SK-N-MC (cell line): Measurements from ENCODE around the gene OR5D18.

Source experiments
- DNase-seq: peaks from one replicate; pipeline ENCODE4 v3.0.0-alpha.2; 2011; ENCODE audit warnings: low read depth, low spot score
- H3K27ac ChIP-seq: fragments of 200-600 bp; sonication (generic); 2 replicates; pipeline ENCODE4 v1.5.1; 2016; ENCODE audit warnings: mixed run types
- H3K36me3 ChIP-seq: fragments of 200-600 bp; sonication (generic); 2 replicates; pipeline ENCODE4 v1.6.1; 2017; ENCODE audit warnings: antibody characterized with exemption, low read length, mixed read lengths; ENCODE audit not compliant: insufficient read depth
- H3K4me3 ChIP-seq: fragments of 200-600 bp; sonication (generic); 2 replicates; pipeline ENCODE4 v1.5.1; 2016
- H3K9ac ChIP-seq: fragments of 200-600 bp; sonication (generic); 2 replicates; pipeline ENCODE4 v1.8.0; 2017; ENCODE audit warnings: mixed run types, mixed read lengths; ENCODE audit not compliant: insufficient read length
- H3K9me3 ChIP-seq: fragments of 200-600 bp; sonication (generic); 2 replicates; pipeline ENCODE4 v1.6.1; 2017; ENCODE audit warnings: low read depth, mild to moderate bottlenecking, antibody characterized with exemption, low read length, moderate library complexity, mixed read lengths
- EZH2 ChIP-seq: fragments of 200-600 bp; sonication (generic); IDR thresholded peaks from one replicate; pipeline ENCODE4 v1.6.1; 2017; ENCODE audit warnings: antibody characterized with exemption
- FOXP2 ChIP-seq: optimal IDR thresholded peaks from 2 replicates; pipeline ENCODE3; 2011; ENCODE audit warnings: mild to moderate bottlenecking, moderate library complexity; ENCODE audit not compliant: insufficient read depth; ENCODE audit errors: extremely low read length, control extremely low read depth
- POLR2AphosphoS5 ChIP-seq: IDR thresholded peaks from 2 replicates; pipeline ENCODE4 v1.6.1; 2012; ENCODE audit warnings: mild to moderate bottlenecking, low read depth, low read length, borderline replicate concordance

The OR5D18 gene

GRCh38 chr11:55819330-55819729 lies at the start of gene OR5D18:
OR5D18 (plus strand) TSS chr11:55819630; CDS start chr11:55819630, 0 bp downstream.
- Histone ChIP-seq H3K9ac (no peak within 1 kb of the TSS), H3K4me3 (no peak within 1 kb of the TSS), H3K9me3 (no peaks in the 10 kb centered on the region), H3K36me3 (no peaks in the 10 kb centered on the region), H3K27ac (no peak within 1 kb of the TSS)
- no peak for DNase-seq
- TF ChIP-seq POLR2AphosphoS5, result no peak

- no peak for DNase-seq
- Histone ChIP-seq H3K9ac (no peak within 1 kb of the TSS), H3K4me3 (no peak within 1 kb of the TSS), H3K9me3 (no peaks in the 10 kb centered on the region), H3K36me3 (no peaks in the 10 kb centered on the region), H3K27ac (no peak within 1 kb of the TSS)
- no peak for TF ChIP-seq FOXP2
- TF ChIP-seq POLR2AphosphoS5, result no peak
- no peak for TF ChIP-seq EZH2
These were observed 46.3 kb upstream of the OR5D18 start, which contains the start of gene OR5D13 for GRCh38 chr11:55773138-55773537. OR5D13 (plus strand) TSS chr11:55773438; CDS start chr11:55773438, 0 bp downstream.

GRCh38 chr11:55791606-55792005 lies 27.8 kb upstream of the OR5D18 start:
- H3K9me3 ChIP-seq, result no peaks in the 10 kb centered on the region
- no peak overlapping the region for H3K27ac ChIP-seq

GRCh38 chr11:55793321-55793720 lies 26.1 kb upstream of the OR5D18 start:
- H3K4me3 ChIP-seq, result no peak overlapping the region
- no peaks in the 10 kb centered on the region for H3K9me3 ChIP-seq
- no peak for DNase-seq
- H3K27ac ChIP-seq, result no peak overlapping the region
- no peak overlapping the region for H3K9ac ChIP-seq
- H3K36me3 ChIP-seq, result no peaks in the 10 kb centered on the region
- no peak for TF ChIP-seq EZH2
- no peak for TF ChIP-seq POLR2AphosphoS5
- no peak for TF ChIP-seq FOXP2

More at GRCh38 chr11:55791606-55792005, 27.8 kb upstream of the OR5D18 start:
- Histone ChIP-seq H3K36me3 (no peaks in the 10 kb centered on the region), H3K9ac (no peak overlapping the region), H3K4me3 (no peak overlapping the region)
- DNase-seq, result no peak
- TF ChIP-seq EZH2 (no peak), FOXP2 (no peak), POLR2AphosphoS5 (no peak)

- Histone ChIP-seq H3K9ac (no peak within 1 kb of the TSS), H3K9me3 (no peaks in the 10 kb centered on the region)
These were observed 24.2 kb upstream of the OR5D18 start, which contains the start of gene OR5D14 for GRCh38 chr11:55795256-55795655. OR5D14 (plus strand) TSS chr11:55795556; CDS start chr11:55795556, 0 bp downstream.

GRCh38 chr11:55806248-55806647 lies 13.2 kb upstream of the OR5D18 start:
- no peak overlapping the region for H3K9ac ChIP-seq
- H3K27ac ChIP-seq, result no peak overlapping the region
- H3K4me3 ChIP-seq, result no peak overlapping the region
- H3K36me3 ChIP-seq, result no peaks in the 10 kb centered on the region
- TF ChIP-seq POLR2AphosphoS5 (no peak), EZH2 (no peak), FOXP2 (no peak)
- no peak for DNase-seq
- H3K9me3 ChIP-seq, result no peaks in the 10 kb centered on the region

More at GRCh38 chr11:55795256-55795655, 24.2 kb upstream of the OR5D18 start, which contains the start of gene OR5D14:
- Histone ChIP-seq H3K27ac (no peak within 1 kb of the TSS), H3K4me3 (no peak within 1 kb of the TSS), H3K36me3 (no peaks in the 10 kb centered on the region)
- DNase-seq, result no peak
- TF ChIP-seq POLR2AphosphoS5 (no peak), EZH2 (no peak), FOXP2 (no peak)

GRCh38 chr11:55811067-55811466 lies 8.4 kb upstream of the OR5D18 start, which contains the start of gene OR5L1:
OR5L1 (plus strand) TSS chr11:55811367; CDS start chr11:55811467, 100 bp downstream.
- TF ChIP-seq EZH2, result no peak
- TF ChIP-seq POLR2AphosphoS5, result no peak
- TF ChIP-seq FOXP2, result no peak

GRCh38 chr11:55826919-55827318 lies 7.5 kb downstream of the OR5D18 start, which contains the start of gene OR5L2:
OR5L2 (plus strand) TSS chr11:55827219; CDS start chr11:55827219, 0 bp downstream.
- H3K27ac ChIP-seq, result no peak within 1 kb of the TSS
- H3K9ac ChIP-seq, result no peak within 1 kb of the TSS
- no peak for TF ChIP-seq POLR2AphosphoS5
- no peak within 1 kb of the TSS for H3K4me3 ChIP-seq
- H3K9me3 ChIP-seq, result no peaks in the 10 kb centered on the region
- no peak for DNase-seq
- H3K36me3 ChIP-seq, result no peaks in the 10 kb centered on the region

More at GRCh38 chr11:55811067-55811466, 8.4 kb upstream of the OR5D18 start, which contains the start of gene OR5L1:
- no peak within 1 kb of the TSS for H3K27ac ChIP-seq
- no peak within 1 kb of the TSS for H3K4me3 ChIP-seq
- no peak for DNase-seq
- no peaks in the 10 kb centered on the region for H3K9me3 ChIP-seq
- no peak within 1 kb of the TSS for H3K9ac ChIP-seq
- no peaks in the 10 kb centered on the region for H3K36me3 ChIP-seq

GRCh38 chr11:55838452-55838851 lies 19.0 kb downstream of the OR5D18 start, which contains the start of gene OR5D16:
OR5D16 (plus strand) TSS chr11:55838752; CDS start chr11:55838752, 0 bp downstream.
- TF ChIP-seq EZH2 (no peak), POLR2AphosphoS5 (no peak), FOXP2 (no peak)
- no peaks in the 10 kb centered on the region for H3K9me3 ChIP-seq
- no peak within 1 kb of the TSS for H3K4me3 ChIP-seq
- DNase-seq, result no peak
- no peak within 1 kb of the TSS for H3K9ac ChIP-seq
- no peaks in the 10 kb centered on the region for H3K36me3 ChIP-seq
- H3K27ac ChIP-seq, result no peak within 1 kb of the TSS
